ENCODE results near the gene RASGRF2. TPM values are rescaled to one million over a fixed set of nuclear protein-coding genes. Genes with fewer than 3 reads are reported as not detected.

Gene RASGRF2
- total RNA-seq, 5 donors from 2014 or later (not counting 1 experiment from before 2014, with no cell fraction given), result 25.2 to 53.0 (median 27.0) TPM

- ChIA-PET POLR2A (interaction anchor here in 1 of 2 donors (0.7 kb wide), 1 partner anchor 130 kb away, joined by 3 read pairs; no protein-coding TSS in a partner anchor), CTCF (interaction anchor here (0.6 to 0.9 kb wide), 4 partner anchors 47 to 275 kb away, joined by 3 to 4 read pairs (median 3); no protein-coding TSS in a partner anchor)
- peaks cover 0 to 5% of the 10 kb centered on the region in 2 donors for H3K27me3 Mint-ChIP-seq
- no peak for DNase-seq
- Histone ChIP-seq H3K27ac (ENCODE audit: low read length) (no peak overlapping the region), H3K36me3 (ENCODE audit: control insufficient read depth in 2 of 2, extremely low read depth in 1 of 2, insufficient read depth in 1 of 2, low read length in 1 of 2) (no peaks in the 10 kb centered on the region), H3K4me3 (ENCODE audit: control insufficient read depth in 1 of 2, extremely low read depth in 1 of 2, low read length in 1 of 2) (no peak overlapping the region), H3K9me3 (no peaks in the 10 kb centered on the region), H3K27me3 (replicated peaks in 1 of 2; ENCODE audit: control insufficient read depth in 2 of 2, extremely low read depth in 1 of 2, insufficient read depth in 2 of 2, low read length in 1 of 2) (peaks cover 0 to 5% of the 10 kb centered on the region in 2 experiments), H3K4me1 (ENCODE audit: control insufficient read depth in 1 of 2, extremely low read depth in 1 of 2, insufficient read depth in 2 of 2, low read length in 2 of 2) (peaks cover 25 to 29% of the 10 kb centered on the region in 2 experiments)
- peak overlapping the region; percentile 76 to 82 for H3K27ac Mint-ChIP-seq
- peak overlapping the region; percentile 61 to 89 (median 65) for H3K4me3 Mint-ChIP-seq
- no CpG with 5 or more reads among the region's 2 CpGs for WGBS (ENCODE audit: insufficient coverage)
- ATAC-seq (replicated peaks in 1 of 4), result no peak
- no peaks in the 10 kb centered on the region for H3K9me3 Mint-ChIP-seq
- peaks cover 69% of the 10 kb centered on the region in 3 donors for H3K4me1 Mint-ChIP-seq
- no peaks in the 10 kb centered on the region for H3K36me3 Mint-ChIP-seq
Observed at GRCh38 chr5:80962630-80963520, 2.7 kb downstream of the RASGRF2 start.

- DNase-seq, result no peak
- Histone ChIP-seq H3K4me3 (ENCODE audit: control insufficient read depth in 1 of 2, extremely low read depth in 1 of 2, low read length in 1 of 2) (no peak overlapping the region), H3K9me3 (no peaks in the 10 kb centered on the region), H3K27ac (ENCODE audit: low read length) (no peak overlapping the region), H3K4me1 (ENCODE audit: control insufficient read depth in 1 of 2, extremely low read depth in 1 of 2, insufficient read depth in 2 of 2, low read length in 2 of 2) (peaks cover 23% of the 10 kb centered on the region in 2 experiments), H3K27me3 (replicated peaks in 1 of 2; ENCODE audit: control insufficient read depth in 2 of 2, extremely low read depth in 1 of 2, insufficient read depth in 2 of 2, low read length in 1 of 2) (peaks cover 0 to 5% of the 10 kb centered on the region in 2 experiments), H3K36me3 (ENCODE audit: control insufficient read depth in 2 of 2, extremely low read depth in 1 of 2, insufficient read depth in 1 of 2, low read length in 1 of 2) (no peaks in the 10 kb centered on the region)
- WGBS (ENCODE audit: insufficient coverage), result no CpG with 5 or more reads among the region's 2 CpGs
- Mint-ChIP-seq H3K4me1 (peaks cover 68 to 69% (median 69%) of the 10 kb centered on the region in 3 donors), H3K4me3 (peak overlapping the region; percentile 44 to 89 (median 65)), H3K27me3 (peaks cover 0 to 5% of the 10 kb centered on the region in 2 donors), H3K27ac (peak overlapping the region; percentile 76 to 82), H3K36me3 (no peaks in the 10 kb centered on the region), H3K9me3 (no peaks in the 10 kb centered on the region)
- ChIA-PET POLR2A (interaction anchor here in 1 of 2 donors (0.7 kb wide), 1 partner anchor 130 kb away, joined by 3 read pairs; no protein-coding TSS in a partner anchor), CTCF (interaction anchor here (0.6 to 0.9 kb wide), 4 partner anchors 47 to 276 kb away, joined by 3 to 4 read pairs (median 3); no protein-coding TSS in a partner anchor)
- ATAC-seq (replicated peaks in 1 of 4), result no peak
Observed at GRCh38 chr5:80963521-80963895, 3.3 kb downstream of the RASGRF2 start.

GRCh38 chr5:80963966-80964481 is 3.9 kb downstream of the RASGRF2 start:
- DNase-seq, result no peak
- H3K4me1 ChIP-seq (ENCODE audit: control insufficient read depth in 1 of 2, extremely low read depth in 1 of 2, insufficient read depth in 2 of 2, low read length in 2 of 2), result peaks cover 18% of the 10 kb centered on the region in 2 experiments
- H3K36me3 ChIP-seq (ENCODE audit: control insufficient read depth in 2 of 2, extremely low read depth in 1 of 2, insufficient read depth in 1 of 2, low read length in 1 of 2), result no peaks in the 10 kb centered on the region
- no peak overlapping the region for H3K27ac ChIP-seq (ENCODE audit: low read length)
- Mint-ChIP-seq H3K27me3 (peaks cover 0 to 5% of the 10 kb centered on the region in 2 donors), H3K9me3 (no peaks in the 10 kb centered on the region), H3K27ac (peak overlapping the region; percentile 23 to 62), H3K36me3 (no peaks in the 10 kb centered on the region), H3K4me3 (peak overlapping the region; percentile 41 to 89 (median 42)), H3K4me1 (peaks cover 64 to 67% (median 67%) of the 10 kb centered on the region in 3 donors)
- H3K9me3 ChIP-seq, result no peaks in the 10 kb centered on the region
- no CpG with 5 or more reads among the region's 3 CpGs for WGBS (ENCODE audit: insufficient coverage)
- H3K27me3 ChIP-seq (replicated peaks in 1 of 2; ENCODE audit: control insufficient read depth in 2 of 2, extremely low read depth in 1 of 2, insufficient read depth in 2 of 2, low read length in 1 of 2), result peaks cover 0 to 5% of the 10 kb centered on the region in 2 experiments
- ATAC-seq (replicated peaks in 1 of 4), result no peak
- ChIA-PET CTCF (interaction anchor here (0.6 to 0.9 kb wide), 3 partner anchors 46 to 276 kb away, joined by 3 to 4 read pairs (median 3); no protein-coding TSS in a partner anchor), POLR2A (interaction anchor here in 1 of 2 donors (0.7 kb wide), 1 partner anchor 129 kb away, joined by 3 read pairs; no protein-coding TSS in a partner anchor)
- H3K4me3 ChIP-seq (ENCODE audit: control insufficient read depth in 1 of 2, extremely low read depth in 1 of 2, low read length in 1 of 2), result no peak overlapping the region

- peak overlapping the region; percentile 61 to 62 for H3K27ac Mint-ChIP-seq
- Histone ChIP-seq H3K9me3 (no peaks in the 10 kb centered on the region), H3K27me3 (replicated peaks in 1 of 2; ENCODE audit: control insufficient read depth in 2 of 2, extremely low read depth in 1 of 2, insufficient read depth in 2 of 2, low read length in 1 of 2) (peaks cover 0 to 5% of the 10 kb centered on the region in 2 experiments), H3K4me1 (ENCODE audit: control insufficient read depth in 1 of 2, extremely low read depth in 1 of 2, insufficient read depth in 2 of 2, low read length in 2 of 2) (peaks cover 14% of the 10 kb centered on the region in 2 experiments), H3K36me3 (ENCODE audit: control insufficient read depth in 2 of 2, extremely low read depth in 1 of 2, insufficient read depth in 1 of 2, low read length in 1 of 2) (no peaks in the 10 kb centered on the region), H3K27ac (ENCODE audit: low read length) (no peak overlapping the region), H3K4me3 (ENCODE audit: control insufficient read depth in 1 of 2, extremely low read depth in 1 of 2, low read length in 1 of 2) (no peak overlapping the region)
- peak overlapping the region; percentile 41 to 89 (median 42) for H3K4me3 Mint-ChIP-seq
- H3K36me3 Mint-ChIP-seq, result no peaks in the 10 kb centered on the region
- H3K9me3 Mint-ChIP-seq, result no peaks in the 10 kb centered on the region
- peaks cover 0 to 4% of the 10 kb centered on the region in 2 donors for H3K27me3 Mint-ChIP-seq
- ATAC-seq (replicated peaks in 1 of 4), result no peak
- ChIA-PET CTCF (no interaction called here), POLR2A (no interaction called here)
- H3K4me1 Mint-ChIP-seq, result peaks cover 60 to 63% (median 62%) of the 10 kb centered on the region in 3 donors
- no peak for DNase-seq
- WGBS (ENCODE audit: insufficient coverage), result no CpG with 5 or more reads among the region's 3 CpGs
Observed at GRCh38 chr5:80964491-80964890, 4.3 kb downstream of the RASGRF2 start.

- H3K9me3 Mint-ChIP-seq, result no peaks in the 10 kb centered on the region
- Histone ChIP-seq H3K36me3 (ENCODE audit: control insufficient read depth in 2 of 2, extremely low read depth in 1 of 2, insufficient read depth in 1 of 2, low read length in 1 of 2) (no peaks in the 10 kb centered on the region), H3K27ac (ENCODE audit: low read length) (no peak overlapping the region), H3K4me1 (ENCODE audit: control insufficient read depth in 1 of 2, extremely low read depth in 1 of 2, insufficient read depth in 2 of 2, low read length in 2 of 2) (peaks cover 9 to 11% of the 10 kb centered on the region in 2 experiments), H3K9me3 (no peaks in the 10 kb centered on the region), H3K27me3 (replicated peaks in 1 of 2; ENCODE audit: control insufficient read depth in 2 of 2, extremely low read depth in 1 of 2, insufficient read depth in 2 of 2, low read length in 1 of 2) (peaks cover 0 to 5% of the 10 kb centered on the region in 2 experiments), H3K4me3 (ENCODE audit: control insufficient read depth in 1 of 2, extremely low read depth in 1 of 2, low read length in 1 of 2) (no peak overlapping the region)
- H3K4me3 Mint-ChIP-seq, result peak overlapping the region; percentile 24 to 89 (median 41)
- ChIA-PET CTCF (no interaction called here), POLR2A (no interaction called here)
- no peaks in the 10 kb centered on the region for H3K27me3 Mint-ChIP-seq
- H3K27ac Mint-ChIP-seq, result peak overlapping the region; percentile 61 to 62
- no peak for ATAC-seq (replicated peaks in 1 of 4)
- H3K4me1 Mint-ChIP-seq, result peaks cover 56 to 61% (median 60%) of the 10 kb centered on the region in 3 donors
- no peaks in the 10 kb centered on the region for H3K36me3 Mint-ChIP-seq
- DNase-seq, result no peak
- no CpG with 5 or more reads among the region's 5 CpGs for WGBS (ENCODE audit: insufficient coverage)
Observed at GRCh38 chr5:80964919-80965318, 4.8 kb downstream of the RASGRF2 start.

GRCh38 chr5:80967500-80968181 is 7.5 kb downstream of the RASGRF2 start:
- no peaks in the 10 kb centered on the region for H3K36me3 ChIP-seq (ENCODE audit: control insufficient read depth in 2 of 2, extremely low read depth in 1 of 2, insufficient read depth in 1 of 2, low read length in 1 of 2)
- ChIA-PET CTCF (no interaction called here), POLR2A (interaction anchor here (0.6 kb wide), 2 partner anchors 14 to 18 kb away, joined by 4 read pairs; no protein-coding TSS in a partner anchor)
- H3K27ac ChIP-seq (ENCODE audit: low read length), result no peak overlapping the region
- Mint-ChIP-seq H3K9me3 (no peaks in the 10 kb centered on the region), H3K27ac (peak overlapping the region; percentile 64 to 80), H3K27me3 (no peaks in the 10 kb centered on the region), H3K4me1 (peaks cover 69 to 78% (median 77%) of the 10 kb centered on the region in 3 donors), H3K4me3 (no peak overlapping the region), H3K36me3 (peaks cover 4% of the 10 kb centered on the region)
- H3K9me3 ChIP-seq, result no peaks in the 10 kb centered on the region
- ATAC-seq (replicated peaks in 1 of 4) (no peak), DNase-seq (no peak)
- no peak overlapping the region for H3K4me3 ChIP-seq (ENCODE audit: control insufficient read depth in 1 of 2, extremely low read depth in 1 of 2, low read length in 1 of 2)
- peaks cover 12 to 16% of the 10 kb centered on the region in 2 experiments for H3K4me1 ChIP-seq (ENCODE audit: control insufficient read depth in 1 of 2, extremely low read depth in 1 of 2, insufficient read depth in 2 of 2, low read length in 2 of 2)
- H3K27me3 ChIP-seq (replicated peaks in 1 of 2; ENCODE audit: control insufficient read depth in 2 of 2, extremely low read depth in 1 of 2, insufficient read depth in 2 of 2, low read length in 1 of 2), result no peaks in the 10 kb centered on the region
- no CpG with 5 or more reads among the region's 2 CpGs for WGBS (ENCODE audit: insufficient coverage)
